ENCODE data around the gene SRPRA.

- TF ChIP-seq CTCF (IDR thresholded peaks at IDR 0.05) = no peak
- no peak for TF ChIP-seq POLR2A (IDR thresholded peaks at IDR 0.05)
These were observed 39.6 kb upstream of the SRPRA start for GRCh38 chr11:126308271-126308671.

Measured in thyroid gland (tissue), 4 donors.